Liver (tissue), 3 donors: ENCODE data around the gene ZFHX2.

Experiments
- HNF4G ChIP-seq: IDR thresholded peaks from 2 replicates; pipeline ENCODE4 v1.6.1; 2016; ENCODE audit warnings: antibody characterized with exemption
- JUND ChIP-seq, 2 donors: IDR thresholded peaks; 2 replicates each; pipeline ENCODE4 v1.6.1; 2016; ENCODE audit warnings: antibody characterized with exemption in 2 of 2
- MAX ChIP-seq: IDR thresholded peaks from 2 replicates; pipeline ENCODE4 v1.6.1; 2016; ENCODE audit warnings: antibody characterized with exemption
- NR2F2 ChIP-seq: IDR thresholded peaks from 2 replicates; pipeline ENCODE4 v1.6.1; 2016; ENCODE audit warnings: antibody characterized with exemption
- RAD21 ChIP-seq, 2 donors: IDR thresholded peaks; 2 replicates each; pipeline ENCODE4 v1.6.1; 2016; ENCODE audit warnings: antibody characterized with exemption in 2 of 2, mild to moderate bottlenecking in 2 of 2
- SP1 ChIP-seq: IDR thresholded peaks from 2 replicates; pipeline ENCODE4 v1.6.1; 2018; ENCODE audit warnings: antibody characterized with exemption, mild to moderate bottlenecking
- TAF1 ChIP-seq: conservative IDR thresholded peaks from 2 replicates; pipeline ENCODE4 v1.6.1; 2016; ENCODE audit warnings: antibody characterized with exemption, mild to moderate bottlenecking
- YY1 ChIP-seq: IDR thresholded peaks from 2 replicates; pipeline ENCODE4 v1.6.1; 2016; ENCODE audit warnings: antibody characterized with exemption, mild to moderate bottlenecking
- TF ChIP-seq, protein P1 (sequence below): fragments of 150-350 bp; IDR thresholded peaks from 2 replicates; pipeline ENCODE4 v1.5.1; 2017; ENCODE audit warnings: improper control_type of control experiment, low read depth, low read length; ENCODE audit not compliant: missing input control
- donor health status: healthy.
- donor health status: healthy.

DNA sequence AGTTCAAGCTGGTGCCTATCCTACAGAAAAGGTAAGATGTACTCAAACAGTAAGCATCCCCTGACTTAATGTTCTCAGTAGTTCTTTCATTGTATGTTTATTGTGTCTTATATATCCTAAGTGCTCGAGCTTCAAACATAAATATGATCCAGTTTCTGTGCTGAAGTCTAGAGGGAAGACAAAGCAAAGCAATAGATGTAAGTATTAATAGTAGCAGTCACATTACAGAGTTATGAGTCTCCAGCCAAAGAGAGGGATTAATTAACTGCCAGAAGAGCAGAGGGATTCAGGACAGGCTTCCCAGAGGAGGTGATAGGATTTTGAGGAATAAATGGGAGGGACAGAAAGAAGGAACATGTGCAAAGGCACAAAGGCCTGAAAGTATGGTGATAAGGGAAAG, 80.6 kb downstream of the ZFHX2 start:
- TF ChIP-seq MAX = no peak
- no peak for TF ChIP-seq NR2F2
- no peak for TF ChIP-seq TAF1
- TF ChIP-seq, protein P1, sequence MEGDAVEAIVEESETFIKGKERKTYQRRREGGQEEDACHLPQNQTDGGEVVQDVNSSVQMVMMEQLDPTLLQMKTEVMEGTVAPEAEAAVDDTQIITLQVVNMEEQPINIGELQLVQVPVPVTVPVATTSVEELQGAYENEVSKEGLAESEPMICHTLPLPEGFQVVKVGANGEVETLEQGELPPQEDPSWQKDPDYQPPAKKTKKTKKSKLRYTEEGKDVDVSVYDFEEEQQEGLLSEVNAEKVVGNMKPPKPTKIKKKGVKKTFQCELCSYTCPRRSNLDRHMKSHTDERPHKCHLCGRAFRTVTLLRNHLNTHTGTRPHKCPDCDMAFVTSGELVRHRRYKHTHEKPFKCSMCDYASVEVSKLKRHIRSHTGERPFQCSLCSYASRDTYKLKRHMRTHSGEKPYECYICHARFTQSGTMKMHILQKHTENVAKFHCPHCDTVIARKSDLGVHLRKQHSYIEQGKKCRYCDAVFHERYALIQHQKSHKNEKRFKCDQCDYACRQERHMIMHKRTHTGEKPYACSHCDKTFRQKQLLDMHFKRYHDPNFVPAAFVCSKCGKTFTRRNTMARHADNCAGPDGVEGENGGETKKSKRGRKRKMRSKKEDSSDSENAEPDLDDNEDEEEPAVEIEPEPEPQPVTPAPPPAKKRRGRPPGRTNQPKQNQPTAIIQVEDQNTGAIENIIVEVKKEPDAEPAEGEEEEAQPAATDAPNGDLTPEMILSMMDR = no peak
- no peak for TF ChIP-seq RAD21 (IDR thresholded peaks at IDR 0.05)
- no peak for TF ChIP-seq JUND (IDR thresholded peaks at IDR 0.05)
- TF ChIP-seq SP1 = no peak
- TF ChIP-seq YY1 = no peak
- no peak for TF ChIP-seq HNF4G
